Lower leg skin (tissue), 4 donors: ENCODE results near the gene SCAF1. TPM values are rescaled to one million over a fixed set of nuclear protein-coding genes. Genes with fewer than 3 reads are reported as not detected.

Experiments
- DNase-seq, 2 donors: peaks; one replicate each; pipeline ENCODE4 v3.0.0-alpha.2; 2019; ENCODE audit warnings: low spot score in 2 of 2
- H3K4me3 ChIP-seq: fragments of 200-600 bp; sonication (generic); 2 replicates; pipeline ENCODE4 v1.5.1; 2017; ENCODE audit warnings: mild to moderate bottlenecking, low read depth; ENCODE audit not compliant: poor library complexity, severe bottlenecking
- POLR2A ChIP-seq, 2 donors: fragments of 450-650 bp; IDR thresholded peaks; one replicate each; pipeline ENCODE4 v1.6.1; 2016 to 2017; ENCODE audit warnings: antibody characterized with exemption in 2 of 2, mild to moderate bottlenecking in 1 of 2, moderate library complexity in 1 of 2
- WGBS, 2 donors: methylation state at CpG; one replicate each; pipeline ENCODE4 v1.1.5; 2018; 5-methylcytosine and 5-hydroxymethylcytosine counted together
- intact Hi-C: fragments of 100-400 bp; cut with DNase I; formaldehyde crosslinking; loops from one replicate; pipeline ENCODE4 v1.15.0; 2023; ENCODE audit warnings: low total_unique reads
- total RNA-seq, 4 donors: library from RNA; depleted of rRNA; stranded (reverse); fragments of >200 nt; gene quantifications; one replicate each; pipeline ENCODE4 v1.1.0, GENCODE V29; 2016
- TF ChIP-seq, protein P1 (sequence below), 3 donors: fragments of 450-650 bp; IDR thresholded peaks; one replicate each; pipeline ENCODE4 v1.5.1; 2016; ENCODE audit warnings: antibody characterized with exemption in 3 of 3, mild to moderate bottlenecking in 3 of 3, moderate library complexity in 2 of 3

Gene SCAF1
- total RNA-seq, 4 donors from 2014 or later, result 28.6 to 54.3 (median 33.7) TPM

DNA sequence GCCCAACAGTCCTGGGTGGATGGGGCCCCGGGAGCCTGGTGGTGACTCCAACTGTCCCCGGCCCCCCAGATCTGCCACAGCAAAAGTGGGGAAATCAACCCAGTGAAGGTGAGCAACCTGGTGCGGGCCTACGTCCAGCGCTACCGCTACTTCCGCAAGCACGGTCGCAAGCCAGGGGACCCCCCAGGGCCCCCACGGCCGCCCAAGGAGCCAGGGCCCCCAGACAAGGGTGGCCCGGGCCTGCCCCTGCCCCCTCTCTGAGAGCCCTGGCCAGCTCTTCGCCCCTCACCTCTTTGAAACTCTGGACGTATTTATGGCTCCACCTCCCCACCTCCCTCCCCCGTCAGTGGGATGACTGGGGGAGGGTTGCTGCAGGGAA is 16.1 kb downstream of the SCAF1 start:
- intact Hi-C loops, result no loop called here
- H3K4me3 ChIP-seq, result no peak overlapping the region
- DNase-seq, result no peak
- WGBS, 2 donors, result 87 to 90% methylated on average over 15 of the region's 15 CpGs
- TF ChIP-seq, protein P1, sequence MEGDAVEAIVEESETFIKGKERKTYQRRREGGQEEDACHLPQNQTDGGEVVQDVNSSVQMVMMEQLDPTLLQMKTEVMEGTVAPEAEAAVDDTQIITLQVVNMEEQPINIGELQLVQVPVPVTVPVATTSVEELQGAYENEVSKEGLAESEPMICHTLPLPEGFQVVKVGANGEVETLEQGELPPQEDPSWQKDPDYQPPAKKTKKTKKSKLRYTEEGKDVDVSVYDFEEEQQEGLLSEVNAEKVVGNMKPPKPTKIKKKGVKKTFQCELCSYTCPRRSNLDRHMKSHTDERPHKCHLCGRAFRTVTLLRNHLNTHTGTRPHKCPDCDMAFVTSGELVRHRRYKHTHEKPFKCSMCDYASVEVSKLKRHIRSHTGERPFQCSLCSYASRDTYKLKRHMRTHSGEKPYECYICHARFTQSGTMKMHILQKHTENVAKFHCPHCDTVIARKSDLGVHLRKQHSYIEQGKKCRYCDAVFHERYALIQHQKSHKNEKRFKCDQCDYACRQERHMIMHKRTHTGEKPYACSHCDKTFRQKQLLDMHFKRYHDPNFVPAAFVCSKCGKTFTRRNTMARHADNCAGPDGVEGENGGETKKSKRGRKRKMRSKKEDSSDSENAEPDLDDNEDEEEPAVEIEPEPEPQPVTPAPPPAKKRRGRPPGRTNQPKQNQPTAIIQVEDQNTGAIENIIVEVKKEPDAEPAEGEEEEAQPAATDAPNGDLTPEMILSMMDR (IDR thresholded peaks at IDR 0.05), result no peak
- no peak for TF ChIP-seq POLR2A (IDR thresholded peaks at IDR 0.05)

DNA sequence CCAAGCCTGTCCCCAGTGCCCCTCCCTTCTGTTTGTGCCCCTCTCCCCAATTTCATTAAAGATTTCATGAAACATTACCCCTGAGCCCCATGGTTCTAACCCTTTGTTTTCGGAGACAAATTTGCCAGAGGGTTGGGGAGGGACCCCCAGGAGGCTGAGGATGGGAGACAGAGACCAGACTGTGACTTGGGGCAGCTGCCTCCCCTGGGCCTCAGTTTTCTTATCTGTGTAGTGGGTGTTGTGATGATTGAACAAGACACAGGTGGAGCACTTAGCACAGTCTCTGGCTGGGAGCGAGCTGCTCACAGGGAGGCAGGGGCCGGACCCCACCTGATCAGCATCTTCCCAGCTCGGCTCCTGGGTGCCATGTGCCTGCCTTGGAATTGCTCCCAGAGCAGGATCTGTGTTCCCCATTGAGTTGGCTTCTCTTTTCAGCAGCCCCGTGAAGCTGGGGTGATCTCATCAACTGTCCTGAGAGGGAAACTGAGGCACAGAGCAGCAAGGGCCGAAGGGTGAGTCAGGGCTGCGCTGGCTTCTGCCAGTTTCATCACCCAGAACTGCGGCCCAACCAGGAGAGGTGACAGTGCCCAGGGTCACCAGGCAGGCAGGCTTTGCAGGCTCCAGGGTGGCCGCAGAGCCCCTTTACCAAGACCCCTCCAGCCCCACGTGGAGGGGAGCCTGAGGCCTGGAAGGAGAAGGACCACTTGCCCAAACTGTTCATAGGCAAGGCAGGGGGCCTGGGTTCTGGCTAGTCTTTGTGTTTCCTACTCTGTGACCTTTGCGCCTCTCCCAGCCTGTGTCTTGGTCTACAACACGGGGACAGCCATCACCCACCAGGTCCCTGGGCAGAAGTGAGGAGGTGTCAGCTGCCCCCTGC is 16.8 kb downstream of the SCAF1 start:
- H3K4me3 ChIP-seq, result no peak overlapping the region
- TF ChIP-seq, protein P1 (IDR thresholded peaks at IDR 0.05), result no peak
- no peak for TF ChIP-seq POLR2A (IDR thresholded peaks at IDR 0.05)
- intact Hi-C loops, result no loop called here
- WGBS, 2 donors, result 94 to 95% methylated on average over 12 of the region's 12 CpGs
- no peak for DNase-seq

DNA sequence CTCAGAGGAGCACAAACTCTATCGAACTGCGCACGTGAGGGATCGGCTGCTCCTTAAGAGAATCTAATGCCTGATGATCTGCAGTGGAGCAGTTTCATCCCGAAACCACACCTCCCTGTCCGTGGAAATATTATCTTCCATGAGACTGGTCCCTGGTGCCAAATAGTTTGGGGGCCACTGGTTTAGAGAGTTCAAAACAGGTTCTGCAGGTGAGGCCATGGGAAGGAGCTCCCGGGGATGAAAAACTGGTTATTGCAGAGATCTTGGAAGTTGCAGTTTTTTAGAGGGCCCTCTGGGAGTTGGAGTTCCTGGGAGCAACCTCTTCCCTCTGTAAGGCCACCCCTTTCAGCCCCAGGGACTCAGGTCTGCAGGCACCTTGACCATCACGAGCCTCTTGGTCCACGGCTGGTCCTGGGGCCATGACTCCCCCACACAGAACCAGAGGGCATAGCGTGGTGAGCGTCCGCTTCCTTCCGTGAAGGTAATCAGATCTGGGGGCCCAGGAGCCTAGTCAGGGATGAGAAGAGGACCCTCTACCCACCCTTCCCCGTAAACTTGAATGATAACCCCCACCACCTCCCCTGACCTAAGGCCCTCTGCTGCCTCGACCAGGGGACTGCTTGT is 18.4 kb downstream of the SCAF1 start:
- H3K4me3 ChIP-seq, result no peak overlapping the region
- intact Hi-C loops, result loop anchor here (10.0 kb wide), 1 partner anchor 86 kb away; no protein-coding TSS in a partner anchor
- TF ChIP-seq, protein P1 (IDR thresholded peaks at IDR 0.05), result no peak
- TF ChIP-seq POLR2A (IDR thresholded peaks at IDR 0.05), result no peak
- WGBS, 2 donors, result 83 to 87% methylated on average over 13 to 15 of the region's 15 CpGs
- no peak for DNase-seq

DNA sequence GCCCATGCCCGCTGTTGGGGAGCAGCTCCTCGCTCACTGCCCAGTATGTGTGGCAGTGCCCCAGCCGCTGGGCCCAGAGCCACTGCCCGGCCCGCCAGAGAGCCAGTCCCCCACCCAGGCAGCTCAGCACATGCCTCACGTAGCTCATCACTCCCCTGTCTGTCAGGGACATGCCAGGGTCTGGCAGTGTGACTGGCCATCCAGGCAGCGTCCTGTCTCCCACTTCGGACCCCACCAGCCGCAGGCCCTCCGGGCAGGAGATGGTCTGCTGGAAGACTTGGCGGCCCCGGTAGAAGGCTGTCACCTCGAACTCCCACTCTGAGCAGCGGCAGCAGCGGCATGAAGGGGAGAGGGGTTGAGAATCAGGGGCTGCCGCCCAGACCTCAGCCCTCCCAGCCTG is 20.0 kb downstream of the SCAF1 start:
- no peak for TF ChIP-seq POLR2A (IDR thresholded peaks at IDR 0.05)
- TF ChIP-seq, protein P1 (IDR thresholded peaks at IDR 0.05), result no peak
- DNase-seq, result no peak
- intact Hi-C loops, result loop anchor here (10.0 kb wide), 1 partner anchor 87 kb away; no protein-coding TSS in a partner anchor
- WGBS, 2 donors, result 83 to 92% methylated on average over 6 to 9 of the region's 16 CpGs
- no peak overlapping the region for H3K4me3 ChIP-seq

DNA sequence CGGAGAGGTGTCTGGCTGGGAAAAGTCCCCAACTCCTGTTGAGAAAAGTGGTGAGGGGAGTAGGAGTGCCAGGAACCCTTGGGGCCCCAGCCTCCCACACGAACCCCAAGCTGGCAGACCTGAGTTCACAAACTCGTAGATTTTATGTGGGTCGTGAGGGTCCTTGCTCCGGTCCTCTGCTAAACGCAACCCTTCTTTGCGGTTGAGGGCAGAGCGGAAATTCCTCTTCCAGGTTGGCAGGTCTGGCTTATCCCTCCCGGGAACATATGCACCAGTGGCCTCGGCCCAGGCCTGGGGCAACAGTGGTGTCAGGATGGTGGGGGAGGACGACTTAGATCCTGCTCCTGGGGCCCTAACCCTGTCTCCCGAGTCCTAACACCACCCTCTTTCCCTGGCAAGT is 21.2 kb downstream of the SCAF1 start:
- no peak for DNase-seq
- intact Hi-C loops, result loop anchor here (10.0 kb wide), 1 partner anchor 88 kb away; no protein-coding TSS in a partner anchor
- 58 to 71% methylated on average over 12 of the region's 12 CpGs for WGBS, 2 donors
- TF ChIP-seq POLR2A (IDR thresholded peaks at IDR 0.05), result no peak
- TF ChIP-seq, protein P1 (IDR thresholded peaks at IDR 0.05), result no peak
- H3K4me3 ChIP-seq, result no peak overlapping the region
